H1 (cell line): ENCODE data around the gene CGREF1. TPM values are rescaled to one million over a fixed set of nuclear protein-coding genes. Genes with fewer than 3 reads are reported as not detected.
A peak's percentile ranks its signal among the peaks of the same experiment; 100 is the strongest.

Experiments
- CTCF ChIA-PET: fragments of 300-600 bp; sonication (Branson Sonifier 250); formaldehyde crosslinking; loops from one replicate; lab custom pipeline; 2021; ENCODE audit not compliant: partially characterized antibody; lab: Charles Lee
- POLR2A ChIA-PET: fragments of 300-600 bp; sonication (Branson Sonifier 250); formaldehyde crosslinking; loops from one replicate; lab custom pipeline; 2021; ENCODE audit warnings: inconsistent platforms; ENCODE audit not compliant: partially characterized antibody; lab: Charles Lee
- DNase-seq, 2 experiments: peaks; one replicate each; pipeline versions ENCODE4 v3.0.0 to v3.0.0-alpha.2; 2010 to 2022; ENCODE audit warnings: low spot score in 2 of 2, low read depth in 1 of 2, mixed read lengths in 1 of 2
- FAIRE-seq: peaks from 2 replicates; lab custom pipeline; 2011; peaks lifted over from hg19 to GRCh38; lab: Jason Lieb, UNC
- H2AFZ ChIP-seq: 2 replicates; pipeline ENCODE4 v1.8.1; 2012; ENCODE audit warnings: low read length, inconsistent platforms
- H2AK5ac ChIP-seq: 2 replicates; pipeline ENCODE4 v1.6.1; 2013; ENCODE audit warnings: low read depth, low read length
- H2BK120ac ChIP-seq: replicated peaks from 2 replicates; pipeline ENCODE3; 2013; ENCODE audit warnings: low read depth, low read length, inconsistent platforms
- H2BK12ac ChIP-seq: 2 replicates; pipeline ENCODE4 v1.6.1; 2013; ENCODE audit warnings: low read depth, low read length
- H2BK15ac ChIP-seq: 2 replicates; pipeline ENCODE4 v1.6.1; 2013; ENCODE audit warnings: low read length
- H2BK20ac ChIP-seq: 2 replicates; pipeline ENCODE4 v1.6.1; 2013; ENCODE audit warnings: low read length
- H2BK5ac ChIP-seq: 2 replicates; pipeline ENCODE4 v1.6.1; 2013; ENCODE audit warnings: low read depth, low read length
- H3K14ac ChIP-seq: 2 replicates; pipeline ENCODE4 v1.6.1; 2013; ENCODE audit warnings: inconsistent platforms; ENCODE audit not compliant: insufficient read length
- H3K18ac ChIP-seq: 2 replicates; pipeline ENCODE4 v1.6.1; 2013; ENCODE audit warnings: low read length; ENCODE audit errors: extremely low read depth
- H3K23ac ChIP-seq: 2 replicates; pipeline ENCODE4 v1.6.1; 2013; ENCODE audit warnings: inconsistent platforms; ENCODE audit not compliant: insufficient read length
- H3K23me2 ChIP-seq: 2 replicates; pipeline ENCODE4 v1.6.1; 2013; ENCODE audit warnings: low read depth, low read length
- H3K27ac ChIP-seq: 2 replicates; pipeline ENCODE4 v1.6.1; 2011; ENCODE audit warnings: low read depth, low read length, inconsistent platforms
- H3K27me3 ChIP-seq, 4 experiments: replicated peaks in 1 of 4; 1 replicate in 1 of 4; 2 replicates in 3 of 4; pipeline versions ENCODE4 v1.6.1 to v1.8.1; 2011 to 2013; ENCODE audit warnings: low read length in 3 of 4, mild to moderate bottlenecking in 3 of 4, inconsistent platforms in 2 of 4, mixed read lengths in 2 of 4, moderate library complexity in 1 of 4; ENCODE audit not compliant: control insufficient read depth in 3 of 4, insufficient read depth in 3 of 4; ENCODE audit errors: extremely low read depth in 1 of 4
- H3K36me3 ChIP-seq, 4 experiments: 2 replicates each; pipeline versions ENCODE4 v1.6.1 to v1.8.1; 2011 to 2013; ENCODE audit warnings: mild to moderate bottlenecking in 4 of 4, low read length in 3 of 4, moderate library complexity in 2 of 4, control low read depth in 1 of 4, inconsistent platforms in 1 of 4; ENCODE audit not compliant: insufficient read depth in 4 of 4, control insufficient read depth in 2 of 4
- H3K4ac ChIP-seq: replicated peaks from 2 replicates; pipeline ENCODE3; 2013; ENCODE audit warnings: low read length, low read depth, mixed read lengths, inconsistent platforms; ENCODE audit not compliant: insufficient read length
- H3K4me1 ChIP-seq, 4 experiments: replicated peaks in 1 of 4; 1 replicate in 1 of 4; 2 replicates in 3 of 4; pipeline versions ENCODE4 v1.6.1 to v1.8.1; 2011 to 2013; ENCODE audit warnings: low read length in 3 of 4, inconsistent platforms in 2 of 4, mixed read lengths in 1 of 4; ENCODE audit not compliant: insufficient read depth in 4 of 4, control insufficient read depth in 3 of 4
- H3K4me2 ChIP-seq, 2 experiments: 2 replicates each; pipeline versions ENCODE4 v1.6.1 to v1.8.1; 2011 to 2013; ENCODE audit warnings: low read depth in 2 of 2, low read length in 2 of 2, control low read depth in 1 of 2, inconsistent platforms in 1 of 2, mild to moderate bottlenecking in 1 of 2; ENCODE audit not compliant: insufficient read depth in 1 of 2
- H3K4me3 ChIP-seq, 4 experiments: fragments of 200-600, 300-600 bp in 1 of 4; sonication (generic), shearing (Covaris generic), sonication (Bioruptor Twin) in 1 of 4; 2 replicates each; pipeline versions ENCODE4 v1.5.1 to v1.8.1; 2011 to 2016; ENCODE audit warnings: low read length in 4 of 4, low read depth in 3 of 4, control low read depth in 2 of 4, inconsistent platforms in 2 of 4, mild to moderate bottlenecking in 2 of 4, mixed read lengths in 1 of 4, moderate library complexity in 1 of 4; ENCODE audit not compliant: insufficient read depth in 2 of 4; ENCODE audit errors: extremely low read depth in 1 of 4
- H3K56ac ChIP-seq: replicated peaks from 2 replicates; pipeline ENCODE3; 2013; ENCODE audit warnings: low read depth, mild to moderate bottlenecking, mixed read lengths, low read length, inconsistent platforms; ENCODE audit not compliant: insufficient read length
- H3K79me1 ChIP-seq: 2 replicates; pipeline ENCODE4 v1.6.1; 2013; ENCODE audit warnings: low read depth, low read length, control low read depth
- H3K79me2 ChIP-seq, 2 experiments: 2 replicates each; pipeline versions ENCODE4 v1.6.1 to v1.8.1; 2012 to 2013; ENCODE audit warnings: low read length in 2 of 2, mild to moderate bottlenecking in 2 of 2, inconsistent platforms in 1 of 2; ENCODE audit not compliant: insufficient read depth in 2 of 2, control insufficient read depth in 1 of 2
- H3K9ac ChIP-seq, 4 experiments: replicated peaks in 1 of 4; 1 replicate in 1 of 4; 2 replicates in 3 of 4; pipeline versions ENCODE4 v1.6.1 to v1.8.1; 2011 to 2013; ENCODE audit warnings: low read depth in 3 of 4, low read length in 3 of 4, control low read depth in 2 of 4, mild to moderate bottlenecking in 2 of 4, moderate library complexity in 2 of 4, inconsistent platforms in 1 of 4; ENCODE audit errors: extremely low read depth in 1 of 4
- H3K9me3 ChIP-seq, 2 experiments: 2 replicates each; pipeline versions ENCODE4 v1.6.1 to v1.8.1; 2012 to 2013; ENCODE audit warnings: mild to moderate bottlenecking in 2 of 2, moderate library complexity in 2 of 2, control low read depth in 1 of 2, inconsistent platforms in 1 of 2, low read depth in 1 of 2, low read length in 1 of 2, mixed read lengths in 1 of 2; ENCODE audit not compliant: insufficient read depth in 2 of 2
- H4K20me1 ChIP-seq, 2 experiments: replicated peaks in 1 of 2; 2 replicates each; pipeline versions ENCODE3 to v1.8.1; 2011 to 2013; ENCODE audit warnings: inconsistent platforms in 2 of 2, low read length in 2 of 2, mild to moderate bottlenecking in 1 of 2; ENCODE audit not compliant: insufficient read depth in 2 of 2, control insufficient read depth in 1 of 2
- H4K5ac ChIP-seq: 2 replicates; pipeline ENCODE4 v1.6.1; 2013; ENCODE audit warnings: low read length, low read depth, mixed read lengths, inconsistent platforms; ENCODE audit not compliant: insufficient read length
- H4K8ac ChIP-seq: 2 replicates; pipeline ENCODE4 v1.8.0; 2013; ENCODE audit warnings: mild to moderate bottlenecking, moderate library complexity, low read length, inconsistent platforms; ENCODE audit not compliant: insufficient read depth; ENCODE audit errors: extremely low read depth
- H4K91ac ChIP-seq: replicated peaks from 2 replicates; pipeline ENCODE3; 2013; ENCODE audit warnings: low read length, mixed read lengths, inconsistent platforms; ENCODE audit not compliant: insufficient read length
- ASH2L ChIP-seq: fragments of 200-600, 300-600 bp; sonication (generic); IDR thresholded peaks from one replicate; pipeline ENCODE4 v1.7.1; 2017; ENCODE audit warnings: low read length
- EZH2 ChIP-seq: fragments of 200-600 bp; sonication (generic); IDR thresholded peaks from 2 replicates; pipeline ENCODE4 v1.7.1; 2012; ENCODE audit warnings: low read depth, mild to moderate bottlenecking, moderate library complexity, low read length, inconsistent platforms; ENCODE audit not compliant: severe bottlenecking
- PHF8 ChIP-seq: fragments of 200-600 bp; sonication (generic); conservative IDR thresholded peaks from 2 replicates; pipeline ENCODE4 v1.7.1; 2012; ENCODE audit warnings: low read depth, mild to moderate bottlenecking, inconsistent platforms, low read length, moderate library complexity
- RBBP5 ChIP-seq: IDR thresholded peaks from 2 replicates; pipeline ENCODE4 v1.7.1; 2012; ENCODE audit warnings: low read depth, mild to moderate bottlenecking, inconsistent platforms, low read length, moderate library complexity, borderline replicate concordance
- SRF ChIP-seq: IDR thresholded peaks from 2 replicates; pipeline ENCODE4 v1.6.1; 2011; ENCODE audit warnings: mild to moderate bottlenecking, low read depth, low read length, moderate library complexity
- WGBS, 2 experiments: shearing (Covaris generic) in 1 of 2; methylation state at CpG; one replicate each; pipeline versions ENCODE4 v1.1.6 to v1.1.7; 2013 to 2015; ENCODE audit warnings: low lambda C conversion rate in 2 of 2, mixed read lengths in 2 of 2, inconsistent platforms in 1 of 2, low coverage in 1 of 2, missing lambda C conversion rate in 1 of 2; ENCODE audit not compliant: insufficient replicate concordance in 2 of 2, insufficient coverage in 1 of 2, insufficient read length in 1 of 2; ENCODE audit errors: extremely low coverage in 1 of 2, missing lambda C conversion rate in 1 of 2; 5-methylcytosine and 5-hydroxymethylcytosine counted together
- polyA plus RNA-seq, 7 experiments: library from polyadenylated mRNA; depleted of rRNA in 3 of 7; stranded (reverse) in 5 of 7; unstranded in 2 of 7; fragments of >200 nt in 5 of 7; fragments of 200-250 nt in 2 of 7; gene quantifications; 1 replicate in 5 of 7; 2 replicates in 1 of 7; 4 replicates in 1 of 7; pipeline versions ENCODE4 v1.2.1 to v1.2.3, GENCODE V29; 2011 to 2013; ENCODE audit warnings: missing spikeins in 2 of 7, mixed read lengths in 2 of 7
- total RNA-seq: library from RNA; stranded (reverse); fragmentation: NEBNext Ultra II Directional; extraction: Animal tissue kit (Norgen Biotek cat#: 25700); gene quantifications from 2 replicates; pipeline ENCODE4 v1.2.1, GENCODE V29; 2021

Gene CGREF1
- total and polyA plus RNA-seq, 2 of the 8 experiments (the other 6 are each of a cell fraction or from before 2014, with no cell fraction given) = 2.5 to 3.4 TPM

- Histone ChIP-seq H4K8ac (peak overlapping the region; percentile 43; the same call in 1 of the 2 replicates), H3K23me2 (peaks cover 14% of the 10 kb centered on the region; the same call in 1 of the 2 replicates), H3K79me2 (peaks cover 0 to 12% of the 10 kb centered on the region in 2 experiments; a peak in 3 of 4 replicates), H3K36me3 (peaks cover 10 to 27% (median 16%) of the 10 kb centered on the region in 4 experiments; a peak in 7 of 8 replicates), H2BK5ac (peak overlapping the region; percentile 66; the same call in 1 of the 2 replicates), H3K14ac (no peak overlapping the region), H2AK5ac (no peak overlapping the region), H2BK12ac (no peak overlapping the region), H3K9me3 (no peaks in the 10 kb centered on the region), H2BK15ac (no peak overlapping the region), H3K79me1 (peaks cover 12% of the 10 kb centered on the region; the same call in 1 of the 2 replicates), H3K56ac (peak overlapping the region; percentile 18), H3K18ac (peak overlapping the region; percentile 83; the same call in 1 of the 2 replicates), H2BK120ac (no peak overlapping the region), H3K4me2 (peak overlapping the region; percentile 85 to 99), H4K91ac (peak overlapping the region; percentile 70), H2AFZ (no peak overlapping the region), H3K4ac (peak overlapping the region; percentile 27), H4K5ac (peak overlapping the region; percentile 51), H4K20me1 (peaks cover 0 to 6% of the 10 kb centered on the region in 2 experiments), H3K4me3 (peak overlapping the region; percentile 82 to 99 (median 93)), H3K9ac (peak overlapping the region in 3 of 4 experiments; percentile 53 to 61 (median 58); a peak in 5 of 7 replicates), H3K23ac (no peak overlapping the region), H2BK20ac (no peak overlapping the region), H3K27ac (peak overlapping the region; percentile 11; the same call in 1 of the 2 replicates), H3K27me3 (0 out of 7 replicates have a peak, but pooled peaks cover 0 to 3% (median 0%) of the 10 kb centered on the region in 4 experiments), H3K4me1 (peaks cover 0 to 7% (median 4%) of the 10 kb centered on the region in 4 experiments; a peak in 5 of 7 replicates)
- ChIA-PET CTCF (interaction anchor here (0.8 to 2.7 kb wide), 12 partner anchors 9 to 169 kb away, joined by 3 to 20 read pairs (median 6); partner anchors contain the start of genes KHK and PREB), POLR2A (interaction anchor here (0.6 to 18.5 kb wide), 12 partner anchors 11 to 145 kb away, joined by 3 to 441 read pairs (median 4); partner anchors contain the start of genes ABHD1, AGBL5, CAD and TMEM214)
- 4% methylated on average over 30 of the region's 34 CpGs; no CpG with 5 or more reads in 1 of the 2 experiments for WGBS, 2 experiments
- peak; percentile 13; the same call in 1 of the 2 replicates for TF ChIP-seq RBBP5
- no peak for TF ChIP-seq EZH2
- TF ChIP-seq PHF8 = peak; percentile 10; the same call in 1 of the 2 replicates
- peak; percentile 66 for TF ChIP-seq SRF
- TF ChIP-seq ASH2L = peak; percentile 48
- FAIRE-seq (no peak), DNase-seq (peak in 1 of 2 experiments; percentile 67)
Measured at GRCh38 chr2:27071990-27072830, 46.7 kb downstream of the CGREF1 start.
